Activated CD4-positive, alpha-beta memory T cell treated with anti-CD3 and anti-CD28 coated beads for 36 hours (primary cell): ENCODE data around the gene NT5M. TPM values are rescaled to one million over a fixed set of nuclear protein-coding genes. Genes with fewer than 3 reads are reported as not detected.
"Not testable (repeated sequence)": the region's sequence is repeated elsewhere in the genome, so short reads cannot be mapped to it uniquely, and the experiment has no call there.

ENCODE experiments used
- CTCF ChIA-PET: fragments of 350-600 bp; sonication (Branson Sonifier 250); formaldehyde crosslinking; loops from one replicate; lab custom pipeline; 2021; ENCODE audit warnings: antibody characterized with exemption, inconsistent platforms; lab: Charles Lee
- POLR2A ChIA-PET: fragments of 350-600 bp; sonication (Branson Sonifier 250); formaldehyde crosslinking; loops from one replicate; lab custom pipeline; 2021; ENCODE audit warnings: antibody characterized with exemption; lab: Charles Lee
- DNase-seq: peaks from one replicate; pipeline ENCODE4 v3.0.0-alpha.2; 2020
- H3K27ac Mint-ChIP-seq: one replicate; pipeline ENCODE4 v1.8.0; 2021; ENCODE audit warnings: mixed read lengths
- H3K27me3 Mint-ChIP-seq: one replicate; pipeline ENCODE4 v1.8.0; 2021; ENCODE audit warnings: mixed read lengths
- H3K36me3 Mint-ChIP-seq: one replicate; pipeline ENCODE4 v1.8.0; 2021; ENCODE audit warnings: mixed read lengths
- H3K4me1 Mint-ChIP-seq: one replicate; pipeline ENCODE4 v1.8.0; 2021; ENCODE audit warnings: low read depth, mixed read lengths
- H3K4me3 Mint-ChIP-seq: one replicate; pipeline ENCODE4 v1.8.0; 2021; ENCODE audit warnings: mild to moderate bottlenecking, mixed read lengths
- H3K9me3 Mint-ChIP-seq: one replicate; pipeline ENCODE4 v1.8.0; 2021; ENCODE audit warnings: mixed read lengths
- intact Hi-C: fragments of 100-400 bp; cut with micrococcal nuclease; formaldehyde crosslinking; loops from one replicate; pipeline ENCODE4 v1.15.1; 2023
- total RNA-seq, 2 experiments: library from RNA; stranded (reverse); gene quantifications; one replicate each; pipeline ENCODE4 v1.2.3, GENCODE V29; 2021

NT5M gene
- 1 to 10 TPM; 8.5 to 9.3 TPM for total RNA-seq

- CTCF ChIA-PET: no interaction called here
These were observed at the start of gene NT5M for GRCh38 chr17:17303010-17303846. Gene NT5M, plus strand, starts transcription at chr17:17303373. Its CDS starts 178 bp downstream, at chr17:17303551.

GRCh38 chr17:17253406-17253805 is 49.8 kb upstream of the NT5M start:
- intact Hi-C loops: no loop called here
- Mint-ChIP-seq H3K4me3 (no peak overlapping the region), H3K4me1 (peaks cover 5% of the 10 kb centered on the region), H3K36me3 (peaks cover 33% of the 10 kb centered on the region), H3K9me3 (no peaks in the 10 kb centered on the region), H3K27ac (peak overlapping the region; percentile 55), H3K27me3 (no peaks in the 10 kb centered on the region)
- CTCF ChIA-PET: interaction anchor here (1.0 to 1.4 kb wide), 2 partner anchors 19 to 111 kb away, joined by 3 to 5 read pairs; no protein-coding TSS in a partner anchor
- no peak for DNase-seq
- POLR2A ChIA-PET: interaction anchor here (0.5 kb wide), 1 partner anchor 8 kb away, joined by 3 read pairs; no protein-coding TSS in a partner anchor

More at GRCh38 chr17:17303010-17303846, at the start of gene NT5M:
- peak; percentile 83 for DNase-seq
- H3K27me3 Mint-ChIP-seq: no peaks in the 10 kb centered on the region
- H3K4me3 Mint-ChIP-seq: peak within 1 kb of the TSS; percentile 84
- no peaks in the 10 kb centered on the region for H3K9me3 Mint-ChIP-seq
- H3K27ac Mint-ChIP-seq: peak within 1 kb of the TSS; percentile 75
- POLR2A ChIA-PET: interaction anchor here (0.6 to 1.5 kb wide), 2 partner anchors 22 to 94 kb away, joined by 3 to 4 read pairs; partner anchors contain the start of gene COPS3
- no peaks in the 10 kb centered on the region for H3K36me3 Mint-ChIP-seq
- intact Hi-C loops: loop anchor here (1.0 kb wide), 1 partner anchor 22 kb away; the partner anchor contains the start of gene COPS3
- peaks cover 32% of the 10 kb centered on the region for H3K4me1 Mint-ChIP-seq

DNA sequence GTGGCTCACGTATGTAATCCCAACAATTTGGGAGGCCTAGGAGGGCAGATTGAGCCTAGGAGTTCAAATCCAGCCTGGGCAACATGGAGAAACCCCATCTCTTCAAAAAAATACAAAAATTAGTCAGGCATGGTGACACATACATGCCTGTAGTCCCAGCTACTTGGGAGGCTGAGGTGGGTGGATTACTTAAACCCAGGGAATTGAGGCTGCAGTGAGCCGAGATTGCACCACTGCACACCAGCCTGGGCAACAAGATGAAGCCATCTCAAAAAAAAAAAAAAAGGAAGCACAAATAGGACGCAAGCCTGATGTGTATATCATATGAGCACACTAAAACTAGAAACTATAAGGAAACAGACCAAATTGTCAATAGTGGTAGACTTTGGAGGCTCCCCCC is 49.1 kb upstream of the NT5M start:
- intact Hi-C loops: no loop called here
- no peaks in the 10 kb centered on the region for H3K9me3 Mint-ChIP-seq
- no peak for DNase-seq
- no peak overlapping the region for H3K4me3 Mint-ChIP-seq
- H3K27ac Mint-ChIP-seq: no peak overlapping the region
- peaks cover 5% of the 10 kb centered on the region for H3K4me1 Mint-ChIP-seq
- H3K27me3 Mint-ChIP-seq: no peaks in the 10 kb centered on the region
- ChIA-PET POLR2A (no interaction called here), CTCF (interaction anchor here (1.0 to 1.4 kb wide), 2 partner anchors 19 to 112 kb away, joined by 3 to 5 read pairs; no protein-coding TSS in a partner anchor)
- peaks cover 35% of the 10 kb centered on the region for H3K36me3 Mint-ChIP-seq

DNA sequence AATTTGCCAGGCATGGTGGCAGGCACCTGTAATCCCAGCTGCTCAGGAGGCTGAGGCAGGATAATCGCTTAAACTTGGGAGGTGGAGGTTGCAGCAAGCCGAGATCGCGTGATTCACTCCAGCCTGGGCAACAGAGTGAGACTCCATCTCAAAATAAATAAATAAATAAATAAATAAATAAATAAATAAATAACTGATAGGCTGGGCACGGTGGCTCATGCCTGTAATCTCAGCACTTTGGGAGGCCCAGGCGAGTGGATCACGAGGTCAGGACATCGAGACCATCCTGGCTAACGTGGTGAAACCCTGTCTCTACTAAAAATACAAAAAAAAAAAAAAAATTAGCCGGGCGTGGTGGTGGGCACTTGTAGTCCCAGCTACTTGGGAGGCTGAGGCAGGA is 47.5 kb upstream of the NT5M start:
- POLR2A ChIA-PET, H3K9me3 Mint-ChIP-seq, H3K4me1 Mint-ChIP-seq, H3K27ac Mint-ChIP-seq, DNase-seq, H3K27me3 Mint-ChIP-seq, intact Hi-C loops, H3K4me3 Mint-ChIP-seq: not testable (repeated sequence)
- CTCF ChIA-PET: interaction anchor here (0.7 to 1.8 kb wide), 2 partner anchors 113 to 174 kb away, joined by 4 to 5 read pairs; no protein-coding TSS in a partner anchor
- peaks cover 42% of the 10 kb centered on the region for H3K36me3 Mint-ChIP-seq

- no peaks in the 10 kb centered on the region for H3K9me3 Mint-ChIP-seq
- ChIA-PET CTCF (interaction anchor here (0.9 to 1.8 kb wide), 2 partner anchors 12 to 114 kb away, joined by 3 to 5 read pairs; no protein-coding TSS in a partner anchor), POLR2A (interaction anchor here (0.6 kb wide), 1 partner anchor 273 kb away, joined by 4 read pairs; no protein-coding TSS in a partner anchor)
- no peaks in the 10 kb centered on the region for H3K27me3 Mint-ChIP-seq
- no peak overlapping the region for H3K4me3 Mint-ChIP-seq
- DNase-seq: no peak
- H3K27ac Mint-ChIP-seq: no peak overlapping the region
- intact Hi-C loops: no loop called here
- H3K36me3 Mint-ChIP-seq: peaks cover 46% of the 10 kb centered on the region
- H3K4me1 Mint-ChIP-seq: peaks cover 5% of the 10 kb centered on the region
These were observed 46.9 kb upstream of the NT5M start for GRCh38 chr17:17256316-17256715.

DNA sequence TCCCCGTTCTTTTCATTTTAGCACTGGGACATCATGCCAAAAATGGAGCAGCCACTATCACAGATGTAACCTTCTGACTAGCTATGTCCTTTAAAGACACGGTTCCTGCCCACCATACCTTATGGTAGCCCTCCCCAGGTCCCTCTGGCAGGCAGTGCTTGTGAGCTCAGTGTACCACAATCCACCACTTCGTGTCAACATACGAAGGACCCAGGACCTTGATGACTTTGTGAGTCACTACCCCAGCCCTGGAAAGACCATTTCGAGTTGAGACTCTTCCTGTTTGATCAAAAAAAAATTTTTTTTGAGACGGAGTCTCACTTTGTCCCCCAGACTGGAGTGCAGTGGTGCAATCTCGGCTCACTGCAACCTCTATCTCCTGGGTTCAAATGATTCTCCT is 45.2 kb upstream of the NT5M start:
- CTCF ChIA-PET: interaction anchor here (1.1 to 1.6 kb wide), 2 partner anchors 55 to 116 kb away, joined by 3 to 7 read pairs; no protein-coding TSS in a partner anchor
- POLR2A ChIA-PET: interaction anchor here (0.5 kb wide), 1 partner anchor 10 kb away, joined by 3 read pairs; no protein-coding TSS in a partner anchor
- H3K27me3 Mint-ChIP-seq: no peaks in the 10 kb centered on the region
- H3K4me3 Mint-ChIP-seq: no peak overlapping the region
- peaks cover 5% of the 10 kb centered on the region for H3K4me1 Mint-ChIP-seq
- intact Hi-C loops: no loop called here
- H3K36me3 Mint-ChIP-seq: peaks cover 48% of the 10 kb centered on the region
- DNase-seq: no peak
- no peak overlapping the region for H3K27ac Mint-ChIP-seq
- no peaks in the 10 kb centered on the region for H3K9me3 Mint-ChIP-seq

DNA sequence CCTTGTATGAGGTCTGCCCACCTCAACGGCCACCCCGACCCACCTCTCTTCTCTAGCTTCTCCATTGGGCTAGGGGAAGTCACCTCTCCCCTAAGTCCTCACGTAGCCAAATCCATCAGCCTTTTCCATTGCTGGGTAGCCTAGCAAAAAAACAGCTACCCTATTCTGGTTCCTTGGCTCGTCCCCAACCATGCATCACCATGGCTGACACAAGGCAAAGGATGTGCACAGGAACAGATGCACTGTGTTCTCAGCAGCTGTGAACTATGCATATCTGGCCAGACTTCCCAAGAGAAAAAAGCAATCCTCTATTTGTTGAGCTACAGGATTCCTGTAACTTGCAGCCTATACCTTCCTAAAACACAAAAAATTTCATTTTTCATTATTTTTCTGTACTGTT is 44.2 kb upstream of the NT5M start:
- no peak for DNase-seq
- H3K36me3 Mint-ChIP-seq: peaks cover 45% of the 10 kb centered on the region
- intact Hi-C loops: no loop called here
- POLR2A ChIA-PET: no interaction called here
- no peak overlapping the region for H3K27ac Mint-ChIP-seq
- H3K9me3 Mint-ChIP-seq: no peaks in the 10 kb centered on the region
- no peaks in the 10 kb centered on the region for H3K4me1 Mint-ChIP-seq
- no peaks in the 10 kb centered on the region for H3K27me3 Mint-ChIP-seq
- no peak overlapping the region for H3K4me3 Mint-ChIP-seq
- CTCF ChIA-PET: interaction anchor here (0.6 to 1.6 kb wide), 3 partner anchors 54 to 117 kb away, joined by 3 to 7 read pairs (median 3); no protein-coding TSS in a partner anchor

- intact Hi-C loops: no loop called here
- Mint-ChIP-seq H3K27me3 (no peaks in the 10 kb centered on the region), H3K4me1 (no peaks in the 10 kb centered on the region), H3K36me3 (peaks cover 33% of the 10 kb centered on the region), H3K9me3 (no peaks in the 10 kb centered on the region), H3K27ac (no peak overlapping the region), H3K4me3 (no peak overlapping the region)
- no peak for DNase-seq
- ChIA-PET CTCF (no interaction called here), POLR2A (no interaction called here)
These were observed 38.7 kb upstream of the NT5M start for GRCh38 chr17:17264430-17264829.

GRCh38 chr17:17269926-17270773 is 33.0 kb upstream of the NT5M start:
- Mint-ChIP-seq H3K36me3 (peaks cover 18% of the 10 kb centered on the region), H3K4me3 (no peak overlapping the region), H3K9me3 (no peaks in the 10 kb centered on the region), H3K4me1 (no peaks in the 10 kb centered on the region), H3K27me3 (no peaks in the 10 kb centered on the region), H3K27ac (no peak overlapping the region)
- peak; percentile 50 for DNase-seq
- ChIA-PET CTCF (interaction anchor here (0.6 to 3.1 kb wide), 10 partner anchors 10 to 456 kb away, joined by 3 to 13 read pairs (median 4); no protein-coding TSS in a partner anchor), POLR2A (interaction anchor here (1.0 kb wide), 1 partner anchor 11 kb away, joined by 3 read pairs; the partner anchor contains the start of gene COPS3)
- intact Hi-C loops: loop anchor here (5.0 kb wide), 1 partner anchor 42 kb away; no protein-coding TSS in a partner anchor

- ChIA-PET POLR2A (no interaction called here), CTCF (no interaction called here)
- DNase-seq: no peak
- Mint-ChIP-seq H3K4me1 (peaks cover 22% of the 10 kb centered on the region), H3K27ac (no peak overlapping the region), H3K9me3 (no peaks in the 10 kb centered on the region), H3K27me3 (no peaks in the 10 kb centered on the region), H3K36me3 (peaks cover 12% of the 10 kb centered on the region), H3K4me3 (no peak overlapping the region)
- intact Hi-C loops: no loop called here
These were observed 27.2 kb upstream of the NT5M start for GRCh38 chr17:17275971-17276370.

- DNase-seq, intact Hi-C loops, H3K27ac Mint-ChIP-seq, H3K9me3 Mint-ChIP-seq, CTCF ChIA-PET, POLR2A ChIA-PET, H3K4me3 Mint-ChIP-seq, H3K27me3 Mint-ChIP-seq: not testable (repeated sequence)
- Mint-ChIP-seq H3K36me3 (peaks cover 12% of the 10 kb centered on the region), H3K4me1 (peaks cover 31% of the 10 kb centered on the region)
These were observed 25.7 kb upstream of the NT5M start for GRCh38 chr17:17277431-17277830.
